Gastrocnemius medialis (tissue), 4 donors: ENCODE results near the gene CUL2. TPM values are rescaled to one million over a fixed set of nuclear protein-coding genes. Genes with fewer than 3 reads are reported as not detected.

ENCODE experiments used
- ATAC-seq, 2 donors: fragments of 150-250 bp; one replicate each; pipeline ENCODE4 v1.9.1; 2016
- DNase-seq, 2 donors: peaks; one replicate each; pipeline ENCODE4 v3.0.0-alpha.2; 2019
- H3K27ac ChIP-seq, 4 donors: fragments of 200-600 bp; sonication (generic); 1 replicate in 1 of 4; 2 replicates in 3 of 4; pipeline ENCODE4 v1.5.1; 2016 to 2018; ENCODE audit warnings: mild to moderate bottlenecking in 2 of 4, moderate library complexity in 1 of 4
- H3K27me3 ChIP-seq, 3 donors: fragments of 200-600 bp; sonication (generic) in 2 of 3; 1 replicate in 1 of 3; 2 replicates in 2 of 3; pipeline versions ENCODE4 v1.5.1 to v1.6.0; 2016 to 2019; ENCODE audit warnings: mild to moderate bottlenecking in 1 of 3, moderate library complexity in 1 of 3
- H3K36me3 ChIP-seq, 2 donors: fragments of 200-600 bp; sonication (generic) in 1 of 2; one replicate each; pipeline ENCODE4 v1.5.1; 2017 to 2018
- H3K4me1 ChIP-seq, 2 donors: fragments of 200-600 bp; sonication (generic) in 1 of 2; one replicate each; pipeline ENCODE4 v1.5.1; 2016 to 2017; ENCODE audit warnings: mild to moderate bottlenecking in 2 of 2
- H3K4me3 ChIP-seq, 4 donors: fragments of 200-600 bp; sonication (generic) in 3 of 4; 1 replicate in 1 of 4; 2 replicates in 3 of 4; pipeline ENCODE4 v1.5.1; 2016 to 2019; ENCODE audit warnings: mild to moderate bottlenecking in 2 of 4
- H3K9me3 ChIP-seq, 3 donors: fragments of 200-600 bp; sonication (generic) in 2 of 3; 1 replicate in 1 of 3; 2 replicates in 2 of 3; pipeline ENCODE4 v1.5.1; 2016 to 2019
- CTCF ChIP-seq, 5 experiments: fragments of 450-650 bp in 3 of 5; fragments of 200-600 bp in 2 of 5; sonication (generic) in 2 of 5; IDR thresholded peaks in 4 of 5; conservative IDR thresholded peaks in 1 of 5; 1 replicate in 4 of 5; 2 replicates in 1 of 5; pipeline ENCODE4 v1.5.1; 2016 to 2019; ENCODE audit warnings: antibody characterized with exemption in 5 of 5, mild to moderate bottlenecking in 3 of 5, moderate library complexity in 3 of 5
- POLR2A ChIP-seq, 2 donors: fragments of 450-650 bp; IDR thresholded peaks; one replicate each; pipeline ENCODE4 v1.6.1; 2017; ENCODE audit warnings: antibody characterized with exemption in 2 of 2, mild to moderate bottlenecking in 2 of 2, moderate library complexity in 2 of 2
- in situ Hi-C, 4 donors: fragments of 200-750 bp; cut with MboI; loops; one replicate each; pipeline versions ENCODE4 v1.15.0 to v1.8.0; 2017; ENCODE audit warnings: low sequenced_read_pairs in 4 of 4
- intact Hi-C: fragments of 100-400 bp; cut with DNase I; formaldehyde crosslinking; loops from one replicate; pipeline ENCODE4 v1.15.1; 2023; ENCODE audit warnings: low total_unique reads
- total RNA-seq, 4 donors: library from RNA; depleted of rRNA; stranded (reverse); fragments of >200 nt; gene quantifications; one replicate each; pipeline versions ENCODE4 v1.1.0 to v1.2.3, GENCODE V29; 2016

Gene CUL2
- total RNA-seq, 4 donors from 2014 or later: 27.2 to 41.4 (median 34.2) TPM

DNA sequence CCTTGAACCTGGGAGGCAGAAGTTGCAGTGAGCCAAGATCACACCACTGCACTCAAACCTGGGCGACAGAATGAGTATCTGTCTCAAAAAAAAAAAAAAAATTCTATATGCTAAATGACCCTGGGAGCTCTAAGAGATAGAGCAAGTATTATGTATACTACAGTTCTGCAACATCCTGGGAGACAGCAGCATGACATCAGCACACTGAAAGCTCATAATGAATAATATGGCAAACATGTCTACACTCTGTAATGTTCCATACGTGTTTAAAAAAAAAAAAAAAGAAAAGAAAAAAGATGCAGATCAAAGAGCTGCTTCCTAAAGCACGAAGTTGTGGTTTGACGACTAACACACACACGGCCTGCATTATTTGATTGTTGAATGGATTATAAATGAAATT lies 72.5 kb downstream of the CUL2 start:
- no peak for TF ChIP-seq POLR2A (IDR thresholded peaks at IDR 0.05)
- no peak for TF ChIP-seq CTCF (IDR thresholded peaks at IDR 0.05 in 4 of 5, conservative IDR thresholded peaks at IDR 0.05 in 1 of 5)
- no peaks in the 10 kb centered on the region for H3K9me3 ChIP-seq
- no peaks in the 10 kb centered on the region for H3K27me3 ChIP-seq
- ATAC-seq: no peak
- in situ Hi-C loops: no loop called here
- intact Hi-C loops: no loop called here
- no peak for DNase-seq
- H3K4me3 ChIP-seq: no peak overlapping the region
- no peak overlapping the region for H3K27ac ChIP-seq
- H3K4me1 ChIP-seq: no peaks in the 10 kb centered on the region
- H3K36me3 ChIP-seq: peaks cover 0 to 24% of the 10 kb centered on the region in 2 donors

GRCh38 chr10:35015843-35016408 lies 74.2 kb downstream of the CUL2 start:
- DNase-seq: no peak
- Histone ChIP-seq H3K4me3 (no peak overlapping the region), H3K4me1 (no peaks in the 10 kb centered on the region), H3K27me3 (no peaks in the 10 kb centered on the region), H3K27ac (no peak overlapping the region), H3K36me3 (peaks cover 0 to 40% of the 10 kb centered on the region in 2 donors), H3K9me3 (no peaks in the 10 kb centered on the region)
- intact Hi-C loops (no loop called here), in situ Hi-C loops (no loop called here)
- no peak for ATAC-seq
- TF ChIP-seq POLR2A (IDR thresholded peaks at IDR 0.05) (no peak), CTCF (IDR thresholded peaks at IDR 0.05 in 4 of 5, conservative IDR thresholded peaks at IDR 0.05 in 1 of 5) (no peak)

GRCh38 chr10:35012781-35013180 lies 77.4 kb downstream of the CUL2 start:
- peaks cover 0 to 51% of the 10 kb centered on the region in 2 donors for H3K36me3 ChIP-seq
- H3K9me3 ChIP-seq: no peaks in the 10 kb centered on the region
- no peak for TF ChIP-seq CTCF (IDR thresholded peaks at IDR 0.05 in 4 of 5, conservative IDR thresholded peaks at IDR 0.05 in 1 of 5)
- TF ChIP-seq POLR2A (IDR thresholded peaks at IDR 0.05): no peak
- no peak for ATAC-seq
- no peak for DNase-seq
- intact Hi-C loops (no loop called here), in situ Hi-C loops (no loop called here)
- H3K4me3 ChIP-seq: no peak overlapping the region
- no peaks in the 10 kb centered on the region for H3K4me1 ChIP-seq
- no peak overlapping the region for H3K27ac ChIP-seq
- no peaks in the 10 kb centered on the region for H3K27me3 ChIP-seq

- in situ Hi-C loops (no loop called here), intact Hi-C loops (no loop called here)
- H3K4me3 ChIP-seq: no peak overlapping the region
- no peaks in the 10 kb centered on the region for H3K27me3 ChIP-seq
- H3K36me3 ChIP-seq: peaks cover 0 to 51% of the 10 kb centered on the region in 2 donors
- H3K4me1 ChIP-seq: no peaks in the 10 kb centered on the region
- no peaks in the 10 kb centered on the region for H3K9me3 ChIP-seq
- no peak for ATAC-seq
- no peak overlapping the region for H3K27ac ChIP-seq
- TF ChIP-seq POLR2A (IDR thresholded peaks at IDR 0.05): no peak
- no peak for TF ChIP-seq CTCF (IDR thresholded peaks at IDR 0.05 in 4 of 5, conservative IDR thresholded peaks at IDR 0.05 in 1 of 5)
- no peak for DNase-seq
Measured at GRCh38 chr10:35011771-35012191, 78.4 kb downstream of the CUL2 start.

GRCh38 chr10:35007858-35008301 lies 82.3 kb downstream of the CUL2 start:
- in situ Hi-C loops: no loop called here
- no peak for ATAC-seq
- no peak for DNase-seq
- intact Hi-C loops: no loop called here
- Histone ChIP-seq H3K4me3 (no peak overlapping the region), H3K36me3 (peaks cover 0 to 29% of the 10 kb centered on the region in 2 donors), H3K27ac (no peak overlapping the region), H3K4me1 (no peaks in the 10 kb centered on the region), H3K27me3 (no peaks in the 10 kb centered on the region), H3K9me3 (no peaks in the 10 kb centered on the region)
- TF ChIP-seq CTCF (IDR thresholded peaks at IDR 0.05 in 4 of 5, conservative IDR thresholded peaks at IDR 0.05 in 1 of 5) (no peak), POLR2A (IDR thresholded peaks at IDR 0.05) (no peak)
